ENCODE data around the gene RAD51B. TPM values are rescaled to one million over a fixed set of nuclear protein-coding genes. Genes with fewer than 3 reads are reported as not detected.
"Not testable (repeated sequence)": the region's sequence is repeated elsewhere in the genome, so short reads cannot be mapped to it uniquely, and the experiment has no call there.

RAD51B gene
- total and polyA plus RNA-seq, 8 donors: 1.8 to 30.7 (median 15.3) TPM

DNA sequence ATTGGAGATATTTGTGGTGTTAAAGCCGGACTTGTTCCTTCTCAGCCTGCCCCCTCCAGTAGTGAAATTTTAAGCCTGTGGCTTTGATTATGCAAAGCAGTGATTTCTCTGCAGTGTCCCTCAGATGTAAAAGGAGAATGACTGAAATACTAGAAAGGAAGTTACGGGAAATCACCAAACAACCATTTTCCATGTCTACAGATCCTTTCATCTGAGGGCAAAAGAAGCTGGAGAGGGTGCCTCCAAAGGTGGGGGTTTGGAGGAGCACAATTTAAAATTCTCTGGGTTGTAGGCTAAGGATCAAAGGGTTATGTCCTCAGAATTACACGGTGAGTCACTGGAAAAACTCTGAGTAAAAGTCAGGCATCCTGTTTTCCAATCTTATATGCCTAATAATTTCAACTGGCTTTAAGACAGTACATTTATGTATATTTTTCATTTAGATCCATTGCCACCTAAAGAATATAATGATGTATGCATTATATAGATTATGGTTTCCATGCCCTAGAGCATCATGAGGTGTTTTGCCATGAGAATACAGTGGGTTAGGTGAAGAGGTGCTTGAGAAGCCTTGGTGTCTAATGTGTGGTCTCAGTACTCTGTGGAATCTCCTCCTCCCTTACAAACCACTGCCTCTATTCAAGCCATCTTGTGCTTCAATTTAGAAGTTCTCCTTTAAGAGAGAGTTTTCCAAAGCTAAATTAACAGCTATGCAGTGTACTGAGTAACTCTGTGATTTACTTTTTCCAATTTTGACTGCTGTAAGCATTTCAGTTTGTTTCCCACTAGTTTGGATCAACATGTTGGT is 362.1 kb downstream of the RAD51B start:
- H3K27ac ChIP-seq: peak overlapping the region in 2 of 5 donors; percentile 17 to 48
- TF ChIP-seq POLR2A (IDR thresholded peaks at IDR 0.05): no peak
- no peak for TF ChIP-seq EP300 (IDR thresholded peaks at IDR 0.05)
- no peak for TF ChIP-seq POLR2AphosphoS5 (IDR thresholded peaks at IDR 0.05)
- TF ChIP-seq, protein P1, sequence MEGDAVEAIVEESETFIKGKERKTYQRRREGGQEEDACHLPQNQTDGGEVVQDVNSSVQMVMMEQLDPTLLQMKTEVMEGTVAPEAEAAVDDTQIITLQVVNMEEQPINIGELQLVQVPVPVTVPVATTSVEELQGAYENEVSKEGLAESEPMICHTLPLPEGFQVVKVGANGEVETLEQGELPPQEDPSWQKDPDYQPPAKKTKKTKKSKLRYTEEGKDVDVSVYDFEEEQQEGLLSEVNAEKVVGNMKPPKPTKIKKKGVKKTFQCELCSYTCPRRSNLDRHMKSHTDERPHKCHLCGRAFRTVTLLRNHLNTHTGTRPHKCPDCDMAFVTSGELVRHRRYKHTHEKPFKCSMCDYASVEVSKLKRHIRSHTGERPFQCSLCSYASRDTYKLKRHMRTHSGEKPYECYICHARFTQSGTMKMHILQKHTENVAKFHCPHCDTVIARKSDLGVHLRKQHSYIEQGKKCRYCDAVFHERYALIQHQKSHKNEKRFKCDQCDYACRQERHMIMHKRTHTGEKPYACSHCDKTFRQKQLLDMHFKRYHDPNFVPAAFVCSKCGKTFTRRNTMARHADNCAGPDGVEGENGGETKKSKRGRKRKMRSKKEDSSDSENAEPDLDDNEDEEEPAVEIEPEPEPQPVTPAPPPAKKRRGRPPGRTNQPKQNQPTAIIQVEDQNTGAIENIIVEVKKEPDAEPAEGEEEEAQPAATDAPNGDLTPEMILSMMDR (IDR thresholded peaks at IDR 0.05): no peak
- WGBS, 5 donors: 75 to 79% (median 76%) methylated on average over 3 of the region's 3 CpGs
- H3K4me1 ChIP-seq: peaks cover 10 to 47% (median 23%) of the 10 kb centered on the region in 4 donors
- H3K4me3 ChIP-seq: no peak overlapping the region
- intact Hi-C loops (cut with DNase I; ENCODE audit: low total_unique reads): no loop called here
- H3K36me3 ChIP-seq: no peaks in the 10 kb centered on the region
- no peak for DNase-seq
- H3K9me3 ChIP-seq: no peaks in the 10 kb centered on the region
- no peaks in the 10 kb centered on the region for H3K27me3 ChIP-seq

- Histone ChIP-seq H3K4me3 (no peak overlapping the region), H3K27me3 (no peaks in the 10 kb centered on the region), H3K36me3 (no peaks in the 10 kb centered on the region), H3K9me3 (no peaks in the 10 kb centered on the region), H3K4me1 (peaks cover 10 to 39% (median 23%) of the 10 kb centered on the region in 4 donors), H3K27ac (peak overlapping the region in 1 of 5 donors; percentile 48)
- TF ChIP-seq POLR2A (IDR thresholded peaks at IDR 0.05) (no peak), EP300 (IDR thresholded peaks at IDR 0.05) (no peak), POLR2AphosphoS5 (IDR thresholded peaks at IDR 0.05) (no peak)
- TF ChIP-seq, protein P1 (IDR thresholded peaks at IDR 0.05): no peak
- WGBS, 5 donors: 32 to 57% (median 51%) methylated on average over 5 of the region's 5 CpGs
- no peak for DNase-seq
- intact Hi-C loops (cut with DNase I; ENCODE audit: low total_unique reads): no loop called here
These were observed 362.9 kb downstream of the RAD51B start for GRCh38 chr14:68182492-68182891.

DNA sequence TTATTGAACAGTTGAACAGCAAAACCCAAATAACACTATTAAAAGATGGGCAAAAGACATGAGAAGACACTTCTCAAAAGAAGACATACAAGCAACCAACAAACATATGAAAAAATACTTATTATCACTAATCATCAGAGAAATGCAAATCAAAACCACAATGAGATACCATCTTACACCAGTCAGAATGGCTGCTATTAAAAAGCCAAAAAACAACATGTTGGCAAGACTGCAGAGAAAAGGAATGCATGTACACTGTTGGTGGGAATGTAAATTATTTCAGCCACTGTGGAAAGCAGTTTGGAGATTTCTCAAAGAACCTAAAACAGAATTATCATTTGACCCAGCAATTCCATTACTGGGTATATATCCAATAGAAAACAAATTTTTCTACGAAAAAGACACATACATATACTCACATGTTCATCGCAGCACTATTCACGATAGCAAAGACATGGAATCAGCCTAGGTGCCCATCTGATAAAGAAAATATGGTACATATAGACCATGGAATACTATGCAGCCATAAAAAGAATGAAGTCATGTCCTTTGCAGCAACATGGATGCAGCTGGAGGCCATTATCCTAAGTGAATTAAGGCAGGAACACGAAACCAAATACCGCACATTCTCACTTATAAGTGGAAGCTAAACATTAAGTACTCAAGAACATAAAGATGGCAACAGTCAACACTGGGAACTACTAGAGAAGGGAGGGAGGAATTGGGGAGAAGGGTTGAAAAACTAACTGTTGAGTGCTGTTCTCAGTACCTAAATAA is 367.1 kb downstream of the RAD51B start:
- 94 to 98% (median 97%) methylated on average over 5 of the region's 5 CpGs for WGBS, 5 donors
- intact Hi-C loops (cut with DNase I; ENCODE audit: low total_unique reads); DNase-seq; H3K4me3 ChIP-seq; H3K36me3 ChIP-seq; H3K27me3 ChIP-seq; H3K27ac ChIP-seq; H3K9me3 ChIP-seq: not testable (repeated sequence)
- peaks cover 6 to 27% (median 16%) of the 10 kb centered on the region in 4 donors for H3K4me1 ChIP-seq

- Histone ChIP-seq H3K4me3 (no peak overlapping the region), H3K27ac (no peak overlapping the region), H3K9me3 (no peaks in the 10 kb centered on the region), H3K27me3 (no peaks in the 10 kb centered on the region), H3K4me1 (peaks cover 0 to 31% (median 14%) of the 10 kb centered on the region in 4 donors), H3K36me3 (no peaks in the 10 kb centered on the region)
- no peak for DNase-seq
- 94 to 100% (median 95%) methylated on average over 1 of the region's 1 CpG for WGBS, 5 donors
- intact Hi-C loops (cut with DNase I; ENCODE audit: low total_unique reads): no loop called here
- TF ChIP-seq EP300 (IDR thresholded peaks at IDR 0.05) (no peak), POLR2AphosphoS5 (IDR thresholded peaks at IDR 0.05) (no peak), POLR2A (IDR thresholded peaks at IDR 0.05) (no peak)
- TF ChIP-seq, protein P1 (IDR thresholded peaks at IDR 0.05): no peak
These were observed 368.6 kb downstream of the RAD51B start for GRCh38 chr14:68188174-68188573.
